ENCODE results near the gene TSEN2. TPM values are rescaled to one million over a fixed set of nuclear protein-coding genes. Genes with fewer than 3 reads are reported as not detected.

The TSEN2 gene
- total RNA-seq, 4 donors from 2014 or later: 8.1 to 39.9 (median 32.6) TPM

GRCh38 chr3:12439161-12439940 lies 44.9 kb upstream of the TSEN2 start:
- Histone ChIP-seq H3K27ac (peak overlapping the region in 1 of 4 donors; percentile 17), H3K4me3 (no peak overlapping the region), H3K36me3 (peaks cover 0 to under 1% (median 0%) of the 10 kb centered on the region in 3 donors), H3K9me3 (no peaks in the 10 kb centered on the region), H3K4me1 (peaks cover 0 to 19% (median 0%) of the 10 kb centered on the region in 4 donors), H3K27me3 (no peaks in the 10 kb centered on the region)
- peak in 2 of 3 donors; percentile 65 to 68 for DNase-seq
- no peak for TF ChIP-seq CTCF (IDR thresholded peaks at IDR 0.05)
- TF ChIP-seq POLR2A (IDR thresholded peaks at IDR 0.05): no peak

DNA sequence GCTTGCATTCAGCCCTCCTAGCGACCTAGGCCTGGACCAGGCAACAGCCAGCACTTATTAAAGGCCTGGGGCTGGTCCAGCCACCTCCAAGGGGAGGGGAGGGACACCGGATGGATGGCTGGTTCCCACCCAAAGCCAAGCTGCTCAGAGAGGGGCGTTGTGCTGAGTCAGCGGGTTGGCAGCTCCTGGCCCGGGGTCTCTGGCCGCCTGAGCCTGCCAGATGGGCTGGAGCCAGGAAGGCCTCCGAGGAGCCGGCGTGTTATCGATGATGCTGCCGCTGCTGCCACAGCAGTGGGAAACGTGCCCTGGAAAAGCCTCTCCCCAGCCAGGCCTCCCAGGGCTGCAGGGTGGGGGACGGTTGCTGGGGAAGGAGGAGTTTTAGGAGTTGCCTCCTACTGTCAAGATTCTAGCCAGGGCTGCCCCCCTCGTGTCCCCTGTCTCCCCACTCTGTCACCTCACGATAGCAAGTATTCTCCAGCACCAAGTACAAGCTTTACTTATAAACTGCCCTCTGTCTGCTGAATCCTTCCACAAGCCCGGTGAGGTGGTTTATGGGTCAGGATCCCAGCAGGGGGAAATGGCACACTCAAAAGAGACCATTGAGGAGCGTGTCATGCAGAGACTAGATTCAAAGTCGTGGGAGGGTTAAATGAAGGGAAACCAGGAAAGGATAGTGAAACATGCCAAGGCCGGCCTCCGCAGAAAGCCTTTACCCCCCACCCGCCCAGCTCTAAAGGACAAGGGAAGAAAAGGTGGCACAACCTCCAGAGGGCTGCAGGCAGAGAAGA lies 43.2 kb upstream of the TSEN2 start:
- Histone ChIP-seq H3K4me3 (no peak overlapping the region), H3K9me3 (no peaks in the 10 kb centered on the region), H3K27me3 (no peaks in the 10 kb centered on the region), H3K27ac (no peak overlapping the region), H3K36me3 (no peaks in the 10 kb centered on the region), H3K4me1 (peaks cover 0 to 30% (median 0%) of the 10 kb centered on the region in 4 donors)
- DNase-seq: no peak
- no peak for TF ChIP-seq CTCF (IDR thresholded peaks at IDR 0.05)
- no peak for TF ChIP-seq POLR2A (IDR thresholded peaks at IDR 0.05)

DNA sequence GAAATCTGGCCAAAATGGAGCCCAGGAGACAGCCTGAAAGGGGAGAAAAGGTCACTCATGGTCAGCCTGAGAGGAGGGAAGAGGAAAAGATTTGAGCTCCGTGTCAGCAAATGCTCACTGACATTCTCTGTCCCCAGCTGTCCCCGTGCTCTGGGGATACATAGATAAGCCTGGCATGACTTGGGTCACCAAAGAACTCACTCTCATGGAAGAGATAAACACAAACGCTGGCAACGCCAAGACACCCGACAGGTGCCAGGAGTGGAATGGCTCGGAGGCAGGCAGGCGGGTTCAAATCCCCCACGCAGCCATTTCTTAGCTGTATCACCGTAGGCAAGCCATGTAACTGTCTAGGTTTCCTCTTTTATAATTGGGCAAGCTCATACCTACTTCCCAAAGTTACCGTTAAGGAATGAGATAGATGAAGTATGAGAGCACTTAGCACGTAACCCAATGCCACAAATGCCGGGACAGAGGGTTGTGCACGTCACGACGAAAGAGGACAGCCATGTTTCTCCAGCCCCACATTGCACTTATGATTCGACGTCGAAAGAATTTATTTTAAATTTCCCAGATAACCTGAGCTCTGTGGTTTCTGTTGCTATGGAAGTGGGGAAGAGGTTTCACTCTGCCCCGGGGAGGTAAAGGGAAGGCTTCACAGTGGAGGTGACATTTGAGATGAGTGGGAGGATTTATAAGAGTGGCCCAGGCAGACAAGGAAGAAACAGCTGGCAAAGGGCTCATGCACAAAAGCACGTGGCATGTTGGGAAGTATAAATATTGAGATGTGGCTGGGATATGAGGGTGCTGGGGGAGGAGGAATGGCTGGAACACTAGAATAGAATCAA lies 41.4 kb upstream of the TSEN2 start:
- H3K4me1 ChIP-seq: peaks cover 0 to 31% (median 0%) of the 10 kb centered on the region in 4 donors
- H3K27me3 ChIP-seq: no peaks in the 10 kb centered on the region
- H3K9me3 ChIP-seq: no peaks in the 10 kb centered on the region
- TF ChIP-seq CTCF (IDR thresholded peaks at IDR 0.05) (no peak), POLR2A (IDR thresholded peaks at IDR 0.05) (no peak)
- H3K36me3 ChIP-seq: no peaks in the 10 kb centered on the region
- no peak for DNase-seq
- no peak overlapping the region for H3K27ac ChIP-seq
- no peak overlapping the region for H3K4me3 ChIP-seq

- Histone ChIP-seq H3K9me3 (no peaks in the 10 kb centered on the region), H3K4me3 (no peak overlapping the region), H3K27ac (peak overlapping the region in 3 of 4 donors; percentile 43 to 94 (median 82)), H3K4me1 (peaks cover 0 to 31% (median 0%) of the 10 kb centered on the region in 4 donors), H3K27me3 (no peaks in the 10 kb centered on the region), H3K36me3 (no peaks in the 10 kb centered on the region)
- TF ChIP-seq POLR2A (IDR thresholded peaks at IDR 0.05) (no peak), CTCF (IDR thresholded peaks at IDR 0.05) (no peak)
- DNase-seq: peak in 1 of 3 donors; percentile 21
Measured at GRCh38 chr3:12443781-12444522, 40.3 kb upstream of the TSEN2 start.
